DND-41 (cell line): ENCODE measurements around the gene DDX20.

ENCODE experiments used
- CTCF ChIP-seq: IDR thresholded peaks from 2 replicates; pipeline ENCODE4 v1.5.1; 2012; ENCODE audit warnings: borderline replicate concordance, low read length, moderate library complexity, mild to moderate bottlenecking; ENCODE audit not compliant: poor library complexity, severe bottlenecking; ENCODE audit errors: extremely low read depth
- EZH2 ChIP-seq: IDR thresholded peaks from 3 replicates; pipeline ENCODE4 v1.6.1; 2012; ENCODE audit warnings: borderline replicate concordance, low read depth, mild to moderate bottlenecking, moderate library complexity, low read length, inconsistent platforms; ENCODE audit not compliant: severe bottlenecking

GRCh38 chr1:111742938-111743549, 12.7 kb upstream of the DDX20 start:
- TF ChIP-seq CTCF (no peak), EZH2 (no peak)
